SK-N-SH (cell line): Measurements from ENCODE around the gene ACADS. TPM values are rescaled to one million over a fixed set of nuclear protein-coding genes. Genes with fewer than 3 reads are reported as not detected.

Experiments
- CTCF ChIA-PET: fragments of 300-600, 350-600 bp; formaldehyde crosslinking; extraction: SDS; loops from one replicate; lab custom pipeline; 2021; lab: Yijun Ruan, JAX
- POLR2A ChIA-PET: fragments of 350-600 bp; sonication (Branson Sonifier 250); formaldehyde crosslinking; extraction: SDS; loops from one replicate; lab custom pipeline; 2020; ENCODE audit warnings: antibody characterized with exemption, inconsistent platforms; lab: Yijun Ruan, JAX
- DNase-seq: peaks from one replicate; pipeline ENCODE4 v3.0.0; 2012
- H2AFZ ChIP-seq: fragments of 200-600 bp; sonication (generic); 2 replicates; pipeline ENCODE4 v1.8.1; 2016; ENCODE audit warnings: antibody characterized with exemption, mild to moderate bottlenecking, low read depth
- H3F3A ChIP-seq: fragments of 200-600 bp; sonication (generic); replicated peaks from 2 replicates; pipeline ENCODE3; 2016; ENCODE audit warnings: antibody characterized with exemption, mild to moderate bottlenecking; ENCODE audit not compliant: insufficient read depth
- H3K27ac ChIP-seq, 2 experiments: fragments of 200-500 bp in 1 of 2; fragments of 200-600 bp in 1 of 2; sonication (Bioruptor generic) in 1 of 2; sonication (generic), shearing (Covaris generic) in 1 of 2; 2 replicates each; pipeline versions ENCODE4 v1.5.1 to v1.6.1; 2014 to 2016; ENCODE audit warnings: low read depth in 2 of 2, inconsistent platforms in 1 of 2, low read length in 1 of 2, mild to moderate bottlenecking in 1 of 2, mixed read lengths in 1 of 2
- H3K27me3 ChIP-seq: fragments of 200-600 bp; sonication (generic), shearing (Covaris generic); 2 replicates; pipeline ENCODE4 v1.6.1; 2016; ENCODE audit warnings: mixed run types; ENCODE audit not compliant: insufficient read depth
- H3K36me3 ChIP-seq, 2 experiments: fragments of 200-500 bp in 1 of 2; fragments of 200-600 bp in 1 of 2; sonication (Bioruptor generic) in 1 of 2; sonication (generic) in 1 of 2; replicated peaks in 1 of 2; 2 replicates each; pipeline versions ENCODE3 to v1.5.1; 2014 to 2016; ENCODE audit warnings: low read length in 1 of 2, mild to moderate bottlenecking in 1 of 2; ENCODE audit not compliant: insufficient read depth in 2 of 2, control insufficient read depth in 1 of 2
- H3K4me1 ChIP-seq, 2 experiments: fragments of 200-500 bp in 1 of 2; fragments of 200-600 bp in 1 of 2; sonication (Bioruptor generic) in 1 of 2; sonication (generic), shearing (Covaris generic) in 1 of 2; 2 replicates each; pipeline versions ENCODE4 v1.5.1 to v1.6.1; 2014 to 2016; ENCODE audit warnings: low read depth in 1 of 2, low read length in 1 of 2, mixed run types in 1 of 2; ENCODE audit not compliant: insufficient read depth in 2 of 2, control insufficient read depth in 1 of 2
- H3K4me2 ChIP-seq: fragments of 200-600 bp; sonication (generic), shearing (Covaris generic); 2 replicates; pipeline ENCODE4 v1.6.1; 2017; ENCODE audit warnings: mixed run types
- H3K4me3 ChIP-seq, 2 experiments: fragments of 200-500 bp in 1 of 2; fragments of 200-600 bp in 1 of 2; sonication (Bioruptor generic) in 1 of 2; sonication (generic), shearing (Covaris generic) in 1 of 2; 2 replicates each; pipeline versions ENCODE4 v1.5.1 to v1.8.1; 2014 to 2016; ENCODE audit warnings: low read depth in 2 of 2, inconsistent platforms in 1 of 2, low read length in 1 of 2, mild to moderate bottlenecking in 1 of 2, mixed read lengths in 1 of 2, moderate library complexity in 1 of 2
- H3K79me2 ChIP-seq: fragments of 200-600 bp; sonication (generic); 2 replicates; pipeline ENCODE4 v1.8.1; 2017; ENCODE audit warnings: mild to moderate bottlenecking; ENCODE audit not compliant: insufficient read depth
- H3K9ac ChIP-seq: fragments of 200-600 bp; sonication (generic); 2 replicates; pipeline ENCODE4 v1.6.1; 2017; ENCODE audit warnings: mixed run types
- H3K9me2 ChIP-seq: fragments of 200-600 bp; sonication (generic); 2 replicates; pipeline ENCODE4 v1.6.1; 2017; ENCODE audit warnings: mixed run types
- H3K9me3 ChIP-seq: fragments of 200-600 bp; sonication (generic); 2 replicates; pipeline ENCODE4 v1.6.1; 2017; ENCODE audit warnings: mixed run types, mild to moderate bottlenecking, moderate library complexity
- H4K20me1 ChIP-seq: fragments of 200-600 bp; sonication (generic); 2 replicates; pipeline ENCODE4 v1.6.1; 2017; ENCODE audit warnings: mild to moderate bottlenecking, mixed run types; ENCODE audit not compliant: insufficient read depth
- CHD2 ChIP-seq: fragments of 150-350 bp; IDR thresholded peaks from 2 replicates; pipeline ENCODE4 v1.6.1; 2018; ENCODE audit warnings: low read length; ENCODE audit not compliant: partially characterized antibody
- CTCF ChIP-seq: fragments of 200-600 bp; sonication (generic); IDR thresholded peaks from 2 replicates; pipeline ENCODE4 v1.6.1; 2017; ENCODE audit warnings: antibody characterized with exemption, mild to moderate bottlenecking, moderate library complexity
- ELF1 ChIP-seq: IDR thresholded peaks from 2 replicates; pipeline ENCODE4 v1.4.0; 2012
- JUND ChIP-seq: IDR thresholded peaks from 2 replicates; pipeline ENCODE4 v1.4.0; 2012
- MAX ChIP-seq: IDR thresholded peaks from 2 replicates; pipeline ENCODE4 v1.4.0; 2012; ENCODE audit warnings: low read depth
- MEF2A ChIP-seq: IDR thresholded peaks from 2 replicates; pipeline ENCODE4 v1.4.0; 2012; ENCODE audit warnings: low read depth, borderline replicate concordance
- MXI1 ChIP-seq: IDR thresholded peaks from 2 replicates; pipeline ENCODE4 v1.6.1; 2012; ENCODE audit warnings: mild to moderate bottlenecking, low read depth, low read length, improper control_type of control experiment
- RAD21 ChIP-seq: IDR thresholded peaks from 2 replicates; pipeline ENCODE4 v1.6.1; 2012; ENCODE audit warnings: mild to moderate bottlenecking, low read length
- RXRA ChIP-seq: IDR thresholded peaks from 2 replicates; pipeline ENCODE4 v1.4.0; 2012; ENCODE audit warnings: low read depth, mild to moderate bottlenecking, borderline replicate concordance
- TAF1 ChIP-seq: IDR thresholded peaks from 2 replicates; pipeline ENCODE4 v1.6.1; 2012; ENCODE audit warnings: low read depth, mild to moderate bottlenecking, low read length, moderate library complexity, borderline replicate concordance
- TEAD4 ChIP-seq: IDR thresholded peaks from 2 replicates; pipeline ENCODE4 v1.4.0; 2012; ENCODE audit warnings: mild to moderate bottlenecking, borderline replicate concordance; ENCODE audit not compliant: insufficient read depth
- ZBTB33 ChIP-seq: IDR thresholded peaks from 2 replicates; pipeline ENCODE4 v1.4.0; 2012; ENCODE audit warnings: low read depth, borderline replicate concordance
- WGBS: methylation state at CpG from one replicate; pipeline ENCODE4 v1.1.6; 2017; ENCODE audit warnings: low lambda C conversion rate; 5-methylcytosine and 5-hydroxymethylcytosine counted together
- polyA plus RNA-seq, 3 experiments: library from polyadenylated mRNA; depleted of rRNA; stranded (reverse); fragments of >200 nt; gene quantifications; 2 replicates each; pipeline ENCODE4 v1.2.3, GENCODE V29; 2012
- TF ChIP-seq, protein P1 (sequence below): IDR thresholded peaks from 2 replicates; pipeline ENCODE4 v1.4.0; 2012; ENCODE audit warnings: low read depth, borderline replicate concordance
- TF ChIP-seq, protein P2 (sequence below): IDR thresholded peaks from 2 replicates; pipeline ENCODE4; 2012

Gene ACADS
- polyA plus RNA-seq, 1 of the 3 experiments (the other 2 are of a cell fraction), result 4.9 TPM

- Histone ChIP-seq H4K20me1 (no peaks in the 10 kb centered on the region), H3F3A (no peaks in the 10 kb centered on the region), H3K4me1 (no peaks in the 10 kb centered on the region), H3K27ac (no peak overlapping the region), H3K9ac (no peak overlapping the region), H3K79me2 (no peaks in the 10 kb centered on the region), H3K4me2 (no peak overlapping the region), H3K27me3 (no peaks in the 10 kb centered on the region), H3K36me3 (no peaks in the 10 kb centered on the region), H2AFZ (no peak overlapping the region), H3K9me3 (no peaks in the 10 kb centered on the region), H3K9me2 (no peaks in the 10 kb centered on the region), H3K4me3 (no peak overlapping the region)
- DNase-seq, result no peak
- CTCF ChIA-PET, result no interaction called here
- POLR2A ChIA-PET, result no interaction called here
- TF ChIP-seq, protein P1, sequence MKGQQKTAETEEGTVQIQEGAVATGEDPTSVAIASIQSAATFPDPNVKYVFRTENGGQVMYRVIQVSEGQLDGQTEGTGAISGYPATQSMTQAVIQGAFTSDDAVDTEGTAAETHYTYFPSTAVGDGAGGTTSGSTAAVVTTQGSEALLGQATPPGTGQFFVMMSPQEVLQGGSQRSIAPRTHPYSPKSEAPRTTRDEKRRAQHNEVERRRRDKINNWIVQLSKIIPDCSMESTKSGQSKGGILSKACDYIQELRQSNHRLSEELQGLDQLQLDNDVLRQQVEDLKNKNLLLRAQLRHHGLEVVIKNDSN, result no peak
- TF ChIP-seq ZBTB33 (no peak), RXRA (no peak), CHD2 (no peak), MEF2A (no peak), TEAD4 (no peak), ELF1 (no peak), RAD21 (no peak), MXI1 (no peak), MAX (no peak), TAF1 (no peak), CTCF (no peak), JUND (no peak)
- TF ChIP-seq, protein P2, sequence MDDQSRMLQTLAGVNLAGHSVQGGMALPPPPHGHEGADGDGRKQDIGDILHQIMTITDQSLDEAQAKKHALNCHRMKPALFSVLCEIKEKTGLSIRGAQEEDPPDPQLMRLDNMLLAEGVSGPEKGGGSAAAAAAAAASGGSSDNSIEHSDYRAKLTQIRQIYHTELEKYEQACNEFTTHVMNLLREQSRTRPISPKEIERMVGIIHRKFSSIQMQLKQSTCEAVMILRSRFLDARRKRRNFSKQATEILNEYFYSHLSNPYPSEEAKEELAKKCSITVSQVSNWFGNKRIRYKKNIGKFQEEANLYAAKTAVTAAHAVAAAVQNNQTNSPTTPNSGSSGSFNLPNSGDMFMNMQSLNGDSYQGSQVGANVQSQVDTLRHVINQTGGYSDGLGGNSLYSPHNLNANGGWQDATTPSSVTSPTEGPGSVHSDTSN, result no peak
- 99% methylated on average over 3 of the region's 3 CpGs for WGBS
Observed at GRCh38 chr12:120735181-120735580, 9.6 kb downstream of the ACADS start.
